Thoracic aorta endothelial cell (primary cell): ENCODE data around the gene ADAM23. TPM values are rescaled to one million over a fixed set of nuclear protein-coding genes. Genes with fewer than 3 reads are reported as not detected.

Source experiments
- total RNA-seq: library from RNA; depleted of rRNA; stranded (reverse); fragments of >200 nt; gene quantifications from 2 replicates; pipeline ENCODE4 v1.2.3, GENCODE V29; 2012

Gene ADAM23
- 9.0 and 11.2 TPM in 2 replicates for total RNA-seq

GRCh38 chr2:206442833-206443734, at the start of gene ADAM23:
Gene ADAM23, plus strand, starts transcription at chr2:206443532. Its CDS starts 335 bp downstream, at chr2:206443867.

GRCh38 chr2:206642075-206643025, 199.0 kb downstream of the ADAM23 start, which contains the start of gene FAM237A:
Gene FAM237A, plus strand, starts transcription at chr2:206642487. Its CDS starts 1,750 bp downstream, at chr2:206644237.

Other genes with a start within 250 kb of the ADAM23 start
- 19.2 and 21.4 TPM in 2 replicates for gene ZDBF2, start 168.9 kb upstream of the ADAM23 start, total RNA-seq
- not detected in 2 replicates for gene FAM237A, start 199.0 kb downstream of the ADAM23 start, total RNA-seq